ENCODE results near the gene KRTAP12-4. TPM values are rescaled to one million over a fixed set of nuclear protein-coding genes. Genes with fewer than 3 reads are reported as not detected.
"Not testable (repeated sequence)": the region's sequence is repeated elsewhere in the genome, so short reads cannot be mapped to it uniquely, and the experiment has no call there.

Gene KRTAP12-4
- not detected in 2 replicates for total RNA-seq (2014; rRNA removed; shearing (Covaris generic))
- polyA plus RNA-seq (2015; cell fraction: cytosol; rRNA removed): not detected in 2 replicates
- not detected in 2 replicates for polyA plus RNA-seq (2015; cell fraction: nucleus; rRNA removed)

- DNase-seq (ENCODE audit: low read depth, low spot score): no peak
- in situ Hi-C loops (cut with HindIII; ENCODE audit: low pct_unique_long_range_greater_than_20kb, low sequenced_read_pairs): no loop called here
Measured at GRCh38 chr21:44654576-44655175, at the start of gene KRTAP12-4. Gene KRTAP12-4, minus strand, starts transcription at chr21:44654659. Its CDS starts 45 bp downstream, at chr21:44654614.

GRCh38 chr21:44703731-44704635 lies 49.5 kb upstream of the KRTAP12-4 start:
- in situ Hi-C loops (cut with HindIII; ENCODE audit: low pct_unique_long_range_greater_than_20kb, low sequenced_read_pairs): no loop called here
- DNase-seq (ENCODE audit: low read depth, low spot score): no peak

GRCh38 chr21:44702973-44703730 lies 48.7 kb upstream of the KRTAP12-4 start:
- in situ Hi-C loops (cut with HindIII; ENCODE audit: low pct_unique_long_range_greater_than_20kb, low sequenced_read_pairs): no loop called here

GRCh38 chr21:44702111-44702972 lies 47.9 kb upstream of the KRTAP12-4 start:
- in situ Hi-C loops (cut with HindIII; ENCODE audit: low pct_unique_long_range_greater_than_20kb, low sequenced_read_pairs): no loop called here
- DNase-seq (ENCODE audit: low read depth, low spot score): no peak

More at GRCh38 chr21:44702973-44703730, 48.7 kb upstream of the KRTAP12-4 start:
- DNase-seq (ENCODE audit: low read depth, low spot score): no peak

GRCh38 chr21:44701541-44701940 lies 47.1 kb upstream of the KRTAP12-4 start:
- DNase-seq (ENCODE audit: low read depth, low spot score): no peak
- in situ Hi-C loops (cut with HindIII; ENCODE audit: low pct_unique_long_range_greater_than_20kb, low sequenced_read_pairs): no loop called here

GRCh38 chr21:44701023-44701400 lies 46.6 kb upstream of the KRTAP12-4 start:
- in situ Hi-C loops (cut with HindIII; ENCODE audit: low pct_unique_long_range_greater_than_20kb, low sequenced_read_pairs): no loop called here
- no peak for DNase-seq (ENCODE audit: low read depth, low spot score)

GRCh38 chr21:44700101-44701022 lies 45.9 kb upstream of the KRTAP12-4 start:
- in situ Hi-C loops (cut with HindIII; ENCODE audit: low pct_unique_long_range_greater_than_20kb, low sequenced_read_pairs): no loop called here
- DNase-seq (ENCODE audit: low read depth, low spot score): no peak

GRCh38 chr21:44699502-44700001 lies 45.1 kb upstream of the KRTAP12-4 start:
- no peak for DNase-seq (ENCODE audit: low read depth, low spot score)
- in situ Hi-C loops (cut with HindIII; ENCODE audit: low pct_unique_long_range_greater_than_20kb, low sequenced_read_pairs): no loop called here

- DNase-seq (ENCODE audit: low read depth, low spot score): no peak
- in situ Hi-C loops (cut with HindIII; ENCODE audit: low pct_unique_long_range_greater_than_20kb, low sequenced_read_pairs): no loop called here
Measured at GRCh38 chr21:44697811-44698734, 43.6 kb upstream of the KRTAP12-4 start.

GRCh38 chr21:44697172-44697810 lies 42.8 kb upstream of the KRTAP12-4 start, which contains the start of gene KRTAP10-12:
Gene KRTAP10-12, plus strand, starts transcription at chr21:44697172. Its CDS starts 30 bp downstream, at chr21:44697202.
- DNase-seq (ENCODE audit: low read depth, low spot score); in situ Hi-C loops (cut with HindIII; ENCODE audit: low pct_unique_long_range_greater_than_20kb, low sequenced_read_pairs): not testable (repeated sequence)

- no peak for DNase-seq (ENCODE audit: low read depth, low spot score)
- in situ Hi-C loops (cut with HindIII; ENCODE audit: low pct_unique_long_range_greater_than_20kb, low sequenced_read_pairs): no loop called here
Measured at GRCh38 chr21:44696572-44696971, 42.1 kb upstream of the KRTAP12-4 start.

GRCh38 chr21:44695641-44696040 lies 41.2 kb upstream of the KRTAP12-4 start:
- no peak for DNase-seq (ENCODE audit: low read depth, low spot score)
- in situ Hi-C loops (cut with HindIII; ENCODE audit: low pct_unique_long_range_greater_than_20kb, low sequenced_read_pairs): no loop called here

GRCh38 chr21:44695184-44695583 lies 40.7 kb upstream of the KRTAP12-4 start:
- in situ Hi-C loops (cut with HindIII; ENCODE audit: low pct_unique_long_range_greater_than_20kb, low sequenced_read_pairs): no loop called here
- no peak for DNase-seq (ENCODE audit: low read depth, low spot score)

GRCh38 chr21:44694776-44695175 lies 40.3 kb upstream of the KRTAP12-4 start:
- in situ Hi-C loops (cut with HindIII; ENCODE audit: low pct_unique_long_range_greater_than_20kb, low sequenced_read_pairs): no loop called here
- no peak for DNase-seq (ENCODE audit: low read depth, low spot score)

Data from SK-MEL-5 (cell line).